Left ventricle myocardium inferior (tissue), 1 donor: Measurements from ENCODE around the gene GRAP2. TPM values are rescaled to one million over a fixed set of nuclear protein-coding genes. Genes with fewer than 3 reads are reported as not detected.

ENCODE experiments used
- DNase-seq: peaks from one replicate; pipeline ENCODE4 v3.0.0-alpha.2; 2020
- H3K27ac ChIP-seq: fragments of 200-600 bp; replicated peaks from 2 replicates; pipeline ENCODE4 v1.8.0; 2021
- H3K27me3 ChIP-seq: fragments of 200-600 bp; 2 replicates; pipeline ENCODE4 v1.8.0; 2021; ENCODE audit warnings: low read depth
- H3K36me3 ChIP-seq: fragments of 200-600 bp; 2 replicates; pipeline ENCODE4 v1.8.0; 2021
- H3K4me1 ChIP-seq: fragments of 200-600 bp; 2 replicates; pipeline ENCODE4 v1.8.0; 2021
- H3K4me3 ChIP-seq: fragments of 200-600 bp; 2 replicates; pipeline ENCODE4 v1.8.0; 2021; ENCODE audit warnings: mild to moderate bottlenecking, moderate library complexity
- H3K9me3 ChIP-seq: fragments of 200-600 bp; replicated peaks from 2 replicates; pipeline ENCODE4 v1.8.0; 2021
- CTCF ChIP-seq: fragments of 200-600 bp; IDR thresholded peaks from 2 replicates; pipeline ENCODE4 v1.8.0; 2021; ENCODE audit warnings: antibody characterized with exemption, mild to moderate bottlenecking, borderline replicate concordance
- intact Hi-C: fragments of 100-400 bp; cut with micrococcal nuclease; formaldehyde crosslinking; loops from one replicate; pipeline ENCODE4 v1.11.0; 2022
- total RNA-seq: library from RNA; stranded (reverse); fragmentation: NEBNext Ultra II Directional; extraction: Animal tissue kit (Norgen Biotek cat#: 25700); gene quantifications from one replicate; pipeline ENCODE4 v1.2.1, GENCODE V29; 2021
- donor health status: DM: no; HTN: yes; CAD: no; lungs with severe emphysema.

The GRAP2 gene
- total RNA-seq, 1 donor from 2014 or later, result 1.6 TPM

GRCh38 chr22:40010746-40011145 is 109.9 kb downstream of the GRAP2 start:
- Histone ChIP-seq H3K4me1 (no peaks in the 10 kb centered on the region), H3K36me3 (no peaks in the 10 kb centered on the region), H3K27me3 (peaks cover 74% of the 10 kb centered on the region), H3K4me3 (no peak overlapping the region), H3K9me3 (no peaks in the 10 kb centered on the region), H3K27ac (no peak overlapping the region)
- no peak for DNase-seq
- intact Hi-C loops, result no loop called here
- no peak for TF ChIP-seq CTCF

GRCh38 chr22:40014667-40015248 is 113.9 kb downstream of the GRAP2 start:
- H3K36me3 ChIP-seq, result no peaks in the 10 kb centered on the region
- TF ChIP-seq CTCF, result no peak
- H3K27me3 ChIP-seq, result peaks cover 75% of the 10 kb centered on the region
- intact Hi-C loops, result no loop called here
- H3K27ac ChIP-seq, result no peak overlapping the region
- no peaks in the 10 kb centered on the region for H3K4me1 ChIP-seq
- no peak overlapping the region for H3K4me3 ChIP-seq
- H3K9me3 ChIP-seq, result no peaks in the 10 kb centered on the region
- DNase-seq, result no peak

DNA sequence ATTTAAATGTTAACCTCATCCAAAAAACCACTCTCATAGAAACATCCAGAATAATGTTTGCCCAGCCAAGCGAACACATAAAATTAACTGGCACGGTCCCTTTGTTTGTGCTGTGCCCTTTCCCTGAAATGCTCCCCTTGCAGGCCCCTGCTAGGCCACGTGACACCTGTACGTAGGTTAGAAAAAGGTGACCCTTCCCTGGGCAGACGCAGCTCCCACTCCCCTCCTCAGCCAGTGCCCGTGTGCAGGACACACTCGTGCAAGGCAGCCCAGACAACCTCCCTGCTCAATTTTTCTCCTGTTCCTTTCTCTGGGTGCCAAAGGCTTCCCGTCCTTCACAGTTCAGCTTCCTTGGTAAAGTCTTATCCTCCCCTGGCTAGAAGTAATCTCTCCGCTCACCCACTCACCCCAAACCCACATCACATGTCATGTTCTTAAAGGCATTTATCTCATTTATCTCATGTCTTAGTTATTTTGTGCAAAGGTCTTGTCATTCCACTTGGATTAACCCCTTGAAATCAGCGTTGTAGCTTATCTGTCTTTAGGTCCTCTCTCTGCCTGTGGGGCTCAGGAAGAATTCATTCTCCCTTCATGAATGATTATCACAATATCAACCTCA is 114.6 kb downstream of the GRAP2 start:
- H3K4me3 ChIP-seq, result no peak overlapping the region
- no peaks in the 10 kb centered on the region for H3K36me3 ChIP-seq
- TF ChIP-seq CTCF, result no peak
- intact Hi-C loops, result no loop called here
- H3K4me1 ChIP-seq, result no peaks in the 10 kb centered on the region
- H3K27ac ChIP-seq, result no peak overlapping the region
- no peaks in the 10 kb centered on the region for H3K9me3 ChIP-seq
- peaks cover 71% of the 10 kb centered on the region for H3K27me3 ChIP-seq
- no peak for DNase-seq

DNA sequence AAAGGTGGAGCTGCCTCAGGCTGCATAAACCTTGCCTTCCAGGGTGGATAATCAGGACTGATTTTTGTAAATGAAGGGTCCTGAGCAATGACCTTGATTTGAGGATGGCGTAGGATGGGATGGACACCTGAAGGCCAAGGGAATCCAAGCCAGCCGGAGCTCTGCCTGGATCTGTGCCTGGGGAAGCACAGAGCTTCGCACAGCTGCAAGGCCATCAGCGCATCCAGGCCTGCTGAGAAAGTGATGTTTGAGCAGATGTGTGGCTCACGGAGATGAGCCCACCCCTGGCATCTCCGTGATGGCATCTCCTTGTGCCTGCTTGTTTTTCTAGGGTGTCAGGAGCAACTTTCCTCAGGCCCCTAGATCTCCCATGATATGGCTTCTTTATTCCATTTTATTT is 117.2 kb downstream of the GRAP2 start:
- intact Hi-C loops, result no loop called here
- Histone ChIP-seq H3K27ac (no peak overlapping the region), H3K4me3 (no peak overlapping the region), H3K36me3 (no peaks in the 10 kb centered on the region), H3K27me3 (peaks cover 50% of the 10 kb centered on the region), H3K4me1 (no peaks in the 10 kb centered on the region), H3K9me3 (no peaks in the 10 kb centered on the region)
- no peak for DNase-seq
- no peak for TF ChIP-seq CTCF

GRCh38 chr22:40019100-40019499 is 118.2 kb downstream of the GRAP2 start:
- H3K36me3 ChIP-seq, result no peaks in the 10 kb centered on the region
- H3K27ac ChIP-seq, result no peak overlapping the region
- no peak for TF ChIP-seq CTCF
- H3K27me3 ChIP-seq, result peaks cover 57% of the 10 kb centered on the region
- H3K9me3 ChIP-seq, result no peaks in the 10 kb centered on the region
- H3K4me3 ChIP-seq, result no peak overlapping the region
- intact Hi-C loops, result no loop called here
- DNase-seq, result no peak
- H3K4me1 ChIP-seq, result no peaks in the 10 kb centered on the region
